IMR-90 (cell line): ENCODE results near the gene PITPNM3. TPM values are rescaled to one million over a fixed set of nuclear protein-coding genes. Genes with fewer than 3 reads are reported as not detected.

Source experiments
- ATAC-seq: fragments of 200-7000 bp; cut with Tn5 transposase; 2 replicates; pipeline ENCODE4 v1.9.1; 2020; ENCODE audit warnings: low read depth, mild to moderate bottlenecking, moderate library complexity
- BruUV-seq: library from RNA; stranded (reverse); fragments of 400-500 nt; replicated peaks from 2 replicates; lab custom pipeline; 2021; lab: Mats Ljungman, UMichigan
- CTCF ChIA-PET: fragments of 300-600 bp; formaldehyde crosslinking; extraction: SDS; loops from one replicate; lab custom pipeline; 2021; ENCODE audit warnings: antibody characterized with exemption; lab: Yijun Ruan, JAX
- POLR2A ChIA-PET: fragments of 300-600 bp; sonication (Branson Sonifier 250); formaldehyde crosslinking; loops from one replicate; lab custom pipeline; 2022; ENCODE audit warnings: antibody characterized with exemption; ENCODE audit not compliant: unreplicated experiment; lab: Charles Lee
- DNase-seq: peaks from one replicate; pipeline ENCODE4 v3.0.0; 2013
- H2AFZ ChIP-seq: replicated peaks from 2 replicates; pipeline ENCODE3; 2013; ENCODE audit warnings: low read length, mild to moderate bottlenecking; ENCODE audit not compliant: poor library complexity
- H2AK5ac ChIP-seq: 2 replicates; pipeline ENCODE4 v1.6.1; 2013; ENCODE audit warnings: low read depth, low read length, inconsistent platforms
- H2AK9ac ChIP-seq: replicated peaks from 2 replicates; pipeline ENCODE3; 2013; ENCODE audit warnings: mild to moderate bottlenecking, low read depth, low read length, moderate library complexity; ENCODE audit not compliant: poor library complexity
- H2BK120ac ChIP-seq: 2 replicates; pipeline ENCODE4 v1.6.1; 2013; ENCODE audit warnings: low read depth, low read length, inconsistent platforms
- H2BK15ac ChIP-seq: 3 replicates; pipeline ENCODE4 v1.6.1; 2013; ENCODE audit warnings: low read depth, low read length, inconsistent platforms
- H2BK20ac ChIP-seq: 2 replicates; pipeline ENCODE4 v1.6.1; 2013; ENCODE audit warnings: low read depth, mild to moderate bottlenecking, inconsistent platforms, low read length, moderate library complexity
- H2BK5ac ChIP-seq: 2 replicates; pipeline ENCODE4 v1.6.1; 2013; ENCODE audit warnings: mild to moderate bottlenecking, low read depth, low read length, inconsistent platforms; ENCODE audit not compliant: poor library complexity, severe bottlenecking
- H3K14ac ChIP-seq: replicated peaks from 2 replicates; pipeline ENCODE4 v1.6.1; 2013; ENCODE audit warnings: low read depth, low read length, inconsistent platforms
- H3K18ac ChIP-seq: 2 replicates; pipeline ENCODE4 v1.6.1; 2013; ENCODE audit warnings: low read depth, low read length, control low read depth
- H3K23ac ChIP-seq: 2 replicates; pipeline ENCODE4 v1.6.1; 2013; ENCODE audit warnings: low read depth, low read length, inconsistent platforms
- H3K27ac ChIP-seq: 2 replicates; pipeline ENCODE4 v1.5.1; 2013; ENCODE audit warnings: mild to moderate bottlenecking, control low read depth, low read length; ENCODE audit not compliant: insufficient read depth
- H3K27me3 ChIP-seq: 2 replicates; pipeline ENCODE4 v1.6.1; 2013; ENCODE audit warnings: low read length; ENCODE audit not compliant: control insufficient read depth, insufficient read depth
- H3K36me3 ChIP-seq: 2 replicates; pipeline ENCODE4 v1.6.1; 2013; ENCODE audit warnings: low read length, mixed read lengths; ENCODE audit not compliant: control insufficient read depth, insufficient read depth
- H3K4ac ChIP-seq: 2 replicates; pipeline ENCODE4 v1.6.1; 2013; ENCODE audit warnings: low read depth, low read length, inconsistent platforms
- H3K4me1 ChIP-seq: 2 replicates; pipeline ENCODE4 v1.6.1; 2013; ENCODE audit warnings: low read length, mixed read lengths; ENCODE audit not compliant: control insufficient read depth, insufficient read depth
- H3K4me2 ChIP-seq: 2 replicates; pipeline ENCODE4 v1.6.1; 2013; ENCODE audit warnings: low read depth, mild to moderate bottlenecking, control low read depth, low read length, moderate library complexity
- H3K4me3 ChIP-seq: 2 replicates; pipeline ENCODE4 v1.5.1; 2013; ENCODE audit warnings: low read depth, mild to moderate bottlenecking, control low read depth, low read length, moderate library complexity; ENCODE audit not compliant: insufficient read depth
- H3K56ac ChIP-seq: 2 replicates; pipeline ENCODE4 v1.6.1; 2013; ENCODE audit warnings: low read length, inconsistent platforms; ENCODE audit not compliant: insufficient read depth; ENCODE audit errors: extremely low read depth
- H3K79me1 ChIP-seq, 2 experiments: 2 replicates each; pipeline ENCODE4 v1.6.1; 2013; ENCODE audit warnings: low read length in 2 of 2, inconsistent platforms in 1 of 2, low read depth in 1 of 2
- H3K9ac ChIP-seq: 2 replicates; pipeline ENCODE4 v1.6.1; 2013; ENCODE audit warnings: low read depth, low read length, control low read depth
- H3K9me1 ChIP-seq: 2 replicates; pipeline ENCODE4 v1.6.1; 2013; ENCODE audit warnings: low read length, inconsistent platforms; ENCODE audit not compliant: insufficient read depth
- H3K9me3 ChIP-seq: 2 replicates; pipeline ENCODE4 v1.6.1; 2013; ENCODE audit warnings: low read length; ENCODE audit not compliant: control insufficient read depth, insufficient read depth
- H4K20me1 ChIP-seq: 2 replicates; pipeline ENCODE4 v1.6.1; 2013; ENCODE audit warnings: low read length, inconsistent platforms; ENCODE audit not compliant: insufficient read depth
- H4K5ac ChIP-seq: 2 replicates; pipeline ENCODE4 v1.6.1; 2013; ENCODE audit warnings: mild to moderate bottlenecking, low read depth, low read length, control low read depth
- H4K8ac ChIP-seq, 2 experiments: 2 replicates each; pipeline ENCODE4 v1.6.1; 2013; ENCODE audit warnings: low read depth in 2 of 2, low read length in 2 of 2, control low read depth in 1 of 2, inconsistent platforms in 1 of 2
- H4K91ac ChIP-seq: 2 replicates; pipeline ENCODE4 v1.6.1; 2013; ENCODE audit warnings: low read depth, low read length, inconsistent platforms; ENCODE audit not compliant: insufficient read depth
- BHLHE40 ChIP-seq: fragments of 150-350 bp; IDR thresholded peaks from 2 replicates; pipeline ENCODE4 v1.6.1; 2016; ENCODE audit warnings: mild to moderate bottlenecking, low read depth, low read length
- CEBPB ChIP-seq: IDR thresholded peaks from 2 replicates; pipeline ENCODE4 v1.6.1; 2012; ENCODE audit warnings: low read depth, low read length, improper control_type of control experiment
- CHD1 ChIP-seq: IDR thresholded peaks from 2 replicates; pipeline ENCODE4 v1.6.1; 2012; ENCODE audit warnings: low read depth, low read length, improper control_type of control experiment
- CTCF ChIP-seq: conservative IDR thresholded peaks from 2 replicates; pipeline ENCODE4 v1.5.1; 2012; ENCODE audit warnings: mild to moderate bottlenecking, low read depth, low read length, improper control_type of control experiment
- ELK1 ChIP-seq: fragments of 150-350 bp; IDR thresholded peaks from 2 replicates; pipeline ENCODE4 v1.6.1; 2016; ENCODE audit warnings: low read depth, mild to moderate bottlenecking, low read length, moderate library complexity, borderline replicate concordance
- FOS ChIP-seq: fragments of 150-350 bp; IDR thresholded peaks from 2 replicates; pipeline ENCODE4 v1.6.1; 2016; ENCODE audit warnings: low read depth, low read length
- MAFK ChIP-seq: IDR thresholded peaks from 2 replicates; pipeline ENCODE4 v1.6.1; 2012; ENCODE audit warnings: low read depth, low read length, improper control_type of control experiment
- MAZ ChIP-seq: IDR thresholded peaks from 2 replicates; pipeline ENCODE4 v1.6.1; 2012; ENCODE audit warnings: low read depth, mild to moderate bottlenecking, low read length, improper control_type of control experiment, moderate library complexity, borderline replicate concordance
- MXI1 ChIP-seq: IDR thresholded peaks from 2 replicates; pipeline ENCODE4 v1.6.1; 2012; ENCODE audit warnings: low read depth, mild to moderate bottlenecking, low read length, moderate library complexity, borderline replicate concordance
- NFE2L2 ChIP-seq: fragments of 150-350 bp; IDR thresholded peaks from 2 replicates; pipeline ENCODE4 v1.6.1; 2016; ENCODE audit warnings: low read depth, mild to moderate bottlenecking, low read length
- POLR2A ChIP-seq: IDR thresholded peaks from 2 replicates; pipeline ENCODE4 v1.6.1; 2012; ENCODE audit warnings: mild to moderate bottlenecking, low read depth, low read length
- RAD21 ChIP-seq: IDR thresholded peaks from 2 replicates; pipeline ENCODE4 v1.6.1; 2012; ENCODE audit warnings: low read length, improper control_type of control experiment
- RCOR1 ChIP-seq: IDR thresholded peaks from 2 replicates; pipeline ENCODE4 v1.6.1; 2012; ENCODE audit warnings: mild to moderate bottlenecking, low read length, improper control_type of control experiment; ENCODE audit not compliant: insufficient replicate concordance
- RFX5 ChIP-seq: IDR thresholded peaks from 2 replicates; pipeline ENCODE4 v1.8.0; 2012; ENCODE audit warnings: low read depth, mild to moderate bottlenecking, low read length, moderate library complexity
- SMC3 ChIP-seq: fragments of 150-350 bp; IDR thresholded peaks from 2 replicates; pipeline ENCODE4 v1.6.1; 2016; ENCODE audit warnings: low read depth, mild to moderate bottlenecking, antibody characterized with exemption, low read length, moderate library complexity
- USF2 ChIP-seq: fragments of 150-350 bp; IDR thresholded peaks from 2 replicates; pipeline ENCODE4 v1.6.1; 2017; ENCODE audit warnings: mild to moderate bottlenecking, antibody characterized with exemption, low read length, low read depth
- WGBS, 2 experiments: methylation state at CpG; one replicate each; pipeline versions ENCODE4 v1.1.5 to v1.1.7; 2013; ENCODE audit warnings: missing lambda C conversion rate in 2 of 2; ENCODE audit not compliant: insufficient read length in 1 of 2; ENCODE audit errors: extremely low coverage in 2 of 2; 5-methylcytosine and 5-hydroxymethylcytosine counted together
- dilution Hi-C: fragments of 300-500 bp; cut with HindIII; formaldehyde crosslinking; loops from one replicate; pipeline ENCODE4 v1.14.3; 2018; ENCODE audit warnings: low sequenced_read_pairs; ENCODE audit not compliant: unreplicated experiment
- in situ Hi-C: fragments of 300-500 bp; cut with MboI; formaldehyde crosslinking; loops from 3 replicates; pipeline ENCODE4 v1.14.3; 2019; ENCODE audit warnings: low sequenced_read_pairs, inconsistent platforms, mixed read lengths
- intact Hi-C: fragments of 100-400 bp; cut with micrococcal nuclease; formaldehyde crosslinking; loops from 2 replicates; pipeline ENCODE4 v1.10.0; 2022
- polyA plus RNA-seq, 3 experiments: library from polyadenylated mRNA; depleted of rRNA; stranded (reverse); fragments of >200 nt; gene quantifications; 2 replicates each; pipeline ENCODE4 v1.2.3, GENCODE V29; 2012; ENCODE audit warnings: low replicate concordance in 1 of 3
- total RNA-seq: library from RNA; depleted of rRNA; stranded (reverse); fragments of >200 nt; gene quantifications from 2 replicates; pipeline ENCODE4 v1.2.3, GENCODE V29; 2012

Gene PITPNM3
- total and polyA plus RNA-seq, 2 of the 4 experiments (the other 2 are of a cell fraction), result 0.54 to 1.7 TPM

GRCh38 chr17:6489016-6489550 lies 67.3 kb downstream of the PITPNM3 start:
- DNase-seq (no peak), ATAC-seq (no peak)
- Histone ChIP-seq H3K14ac (no peak overlapping the region), H3K27ac (no peak overlapping the region), H3K4me1 (peaks cover 5% of the 10 kb centered on the region), H3K9me1 (peaks cover 3% of the 10 kb centered on the region; the same call in 1 of the 2 replicates), H2AK5ac (no peak overlapping the region; the same call in 1 of the 2 replicates), H4K5ac (no peak overlapping the region), H3K56ac (no peak overlapping the region), H3K9me3 (no peaks in the 10 kb centered on the region), H4K91ac (no peak overlapping the region), H4K8ac (no peak overlapping the region), H2AK9ac (no peak overlapping the region), H3K36me3 (no peaks in the 10 kb centered on the region), H3K4me2 (no peak overlapping the region), H4K20me1 (no peaks in the 10 kb centered on the region), H3K18ac (no peak overlapping the region), H2BK20ac (no peak overlapping the region), H2BK5ac (no peak overlapping the region), H3K9ac (no peak overlapping the region), H2AFZ (no peak overlapping the region), H2BK15ac (no peak overlapping the region), H3K23ac (no peak overlapping the region), H2BK120ac (no peak overlapping the region), H3K27me3 (peaks cover 4% of the 10 kb centered on the region), H3K79me1 (no peaks in the 10 kb centered on the region), H3K4me3 (no peak overlapping the region), H3K4ac (no peak overlapping the region)
- 58% methylated on average over 3 of the region's 6 CpGs; no CpG with 5 or more reads in 1 of the 2 experiments for WGBS, 2 experiments
- ChIA-PET POLR2A (no interaction called here), CTCF (interaction anchor here (0.8 kb wide), 1 partner anchor 16 kb away, joined by 4 read pairs; no protein-coding TSS in a partner anchor)
- dilution Hi-C loops (no loop called here), intact Hi-C loops (no loop called here), in situ Hi-C loops (no loop called here)
- TF ChIP-seq CTCF, result no peak
- no peak for TF ChIP-seq USF2
- no peak for TF ChIP-seq SMC3
- TF ChIP-seq CEBPB, result no peak
- TF ChIP-seq MAFK, result no peak
- no peak for TF ChIP-seq ELK1
- TF ChIP-seq FOS, result no peak
- no peak for TF ChIP-seq RAD21
- no peak for TF ChIP-seq BHLHE40
- TF ChIP-seq MXI1, result no peak
- no peak for TF ChIP-seq CHD1
- no peak for TF ChIP-seq MAZ
- no peak for TF ChIP-seq RFX5
- TF ChIP-seq NFE2L2, result no peak
- TF ChIP-seq RCOR1, result no peak
- TF ChIP-seq POLR2A, result no peak
- no TSS peak for BruUV-seq
